Measurements from ENCODE around the gene RANGAP1. TPM values are rescaled to one million over a fixed set of nuclear protein-coding genes. Genes with fewer than 3 reads are reported as not detected.

Gene RANGAP1
- polyA plus RNA-seq, 1 donor (not counting 4 experiments of a cell fraction or from before 2014, with no cell fraction given), result 85.9 TPM

DNA sequence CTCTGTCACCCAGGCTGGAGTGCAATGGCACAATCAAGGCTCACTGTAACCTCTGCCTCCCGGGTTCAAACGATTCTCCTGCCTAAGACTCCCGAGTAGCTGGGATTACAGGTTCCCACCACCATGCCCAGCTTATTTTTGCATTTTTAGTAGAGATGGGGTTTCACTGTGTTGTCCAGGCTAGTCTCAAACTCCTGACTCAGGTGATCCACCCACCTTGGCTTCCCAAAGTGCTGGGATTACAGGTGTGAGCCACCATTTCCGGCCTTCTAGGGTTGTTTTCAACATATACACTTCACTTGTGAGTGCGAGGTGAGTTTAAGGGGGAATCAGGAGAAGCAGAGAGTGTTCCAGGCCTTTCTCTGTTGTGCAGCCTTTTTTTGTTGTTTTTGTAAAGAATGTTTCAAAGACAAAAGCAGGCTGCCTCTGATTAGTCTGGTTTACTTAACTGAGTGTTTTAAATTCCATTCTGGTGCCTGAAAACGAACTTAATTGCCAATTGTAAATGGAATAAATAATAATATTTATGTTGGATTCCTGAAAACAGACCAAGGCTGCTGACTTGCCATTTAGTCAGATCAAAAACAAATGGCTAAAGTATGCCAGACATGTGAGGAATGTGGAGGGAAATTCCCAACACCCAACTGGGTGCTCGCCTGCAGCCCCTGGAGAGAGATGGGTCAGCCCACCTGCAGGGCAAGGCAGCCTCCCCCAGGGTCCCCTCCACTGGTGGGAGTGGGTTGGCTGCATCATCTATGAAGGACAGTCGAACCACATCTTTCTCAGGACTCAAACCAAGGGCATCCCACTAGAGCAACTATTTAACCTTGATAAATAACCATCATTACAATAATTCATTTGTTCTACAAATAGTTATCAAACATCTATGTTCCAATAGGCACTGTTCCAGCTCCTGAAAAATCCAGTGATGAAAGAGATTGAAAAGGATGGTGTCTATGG is 4.6 kb upstream of the RANGAP1 start:
- FAIRE-seq (no peak), DNase-seq (ENCODE audit: low read depth, low spot score) (no peak)
- peak overlapping the region; percentile 39 for H3K9ac ChIP-seq (ENCODE audit: control insufficient read depth, extremely low read depth, insufficient read depth, low read length)
- no peaks in the 10 kb centered on the region for H3K36me3 ChIP-seq (ENCODE audit: control insufficient read depth in 2 of 2, extremely low read depth in 1 of 2, insufficient read depth in 2 of 2, low read length in 2 of 2)
- no peaks in the 10 kb centered on the region for H3K9me3 ChIP-seq (ENCODE audit: control insufficient read depth, low read depth, low read length)
- peaks cover 3% of the 10 kb centered on the region for H3K79me2 ChIP-seq (ENCODE audit: control insufficient read depth, insufficient read depth, low read length)
- TF ChIP-seq, protein P1, sequence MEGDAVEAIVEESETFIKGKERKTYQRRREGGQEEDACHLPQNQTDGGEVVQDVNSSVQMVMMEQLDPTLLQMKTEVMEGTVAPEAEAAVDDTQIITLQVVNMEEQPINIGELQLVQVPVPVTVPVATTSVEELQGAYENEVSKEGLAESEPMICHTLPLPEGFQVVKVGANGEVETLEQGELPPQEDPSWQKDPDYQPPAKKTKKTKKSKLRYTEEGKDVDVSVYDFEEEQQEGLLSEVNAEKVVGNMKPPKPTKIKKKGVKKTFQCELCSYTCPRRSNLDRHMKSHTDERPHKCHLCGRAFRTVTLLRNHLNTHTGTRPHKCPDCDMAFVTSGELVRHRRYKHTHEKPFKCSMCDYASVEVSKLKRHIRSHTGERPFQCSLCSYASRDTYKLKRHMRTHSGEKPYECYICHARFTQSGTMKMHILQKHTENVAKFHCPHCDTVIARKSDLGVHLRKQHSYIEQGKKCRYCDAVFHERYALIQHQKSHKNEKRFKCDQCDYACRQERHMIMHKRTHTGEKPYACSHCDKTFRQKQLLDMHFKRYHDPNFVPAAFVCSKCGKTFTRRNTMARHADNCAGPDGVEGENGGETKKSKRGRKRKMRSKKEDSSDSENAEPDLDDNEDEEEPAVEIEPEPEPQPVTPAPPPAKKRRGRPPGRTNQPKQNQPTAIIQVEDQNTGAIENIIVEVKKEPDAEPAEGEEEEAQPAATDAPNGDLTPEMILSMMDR (optimal IDR thresholded peaks at IDR 0.05 in 1 of 3, IDR thresholded peaks at IDR 0.05 in 1 of 3, conservative IDR thresholded peaks at IDR 0.05 in 1 of 3; ENCODE audit: extremely low read depth in 1 of 3, insufficient read depth in 2 of 3, low read length in 3 of 3), result no peak
- no peak for TF ChIP-seq EZH2 (IDR thresholded peaks at IDR 0.05; ENCODE audit: low read length)
- no peaks in the 10 kb centered on the region for H4K20me1 ChIP-seq (ENCODE audit: control insufficient read depth, extremely low read depth, insufficient read depth, low read length)
- H3K4me3 ChIP-seq (ENCODE audit: control insufficient read depth in 2 of 3, extremely low read depth in 1 of 3, insufficient read depth in 2 of 3, low read depth in 1 of 3, low read length in 3 of 3), result no peak overlapping the region
- dilution Hi-C loops (cut with MboI; ENCODE audit: extremely low pct_ligation_motif_present, low sequenced_read_pairs), result no loop called here
- H3K27ac ChIP-seq (ENCODE audit: control insufficient read depth, insufficient read depth, low read length), result peak overlapping the region; percentile 81
- no peak overlapping the region for H2AFZ ChIP-seq (ENCODE audit: control insufficient read depth, low read length)
- H3K9me1 ChIP-seq (ENCODE audit: control insufficient read depth, extremely low read depth, insufficient read depth, low read length), result no peaks in the 10 kb centered on the region
- H3K4me1 ChIP-seq (ENCODE audit: control insufficient read depth, extremely low read depth, insufficient read depth, low read length), result peaks cover 47% of the 10 kb centered on the region
- H3K4me2 ChIP-seq (ENCODE audit: control insufficient read depth, extremely low read depth, insufficient read depth, low read depth, low read length), result peak overlapping the region; percentile 57
- no peaks in the 10 kb centered on the region for H3K27me3 ChIP-seq (ENCODE audit: control insufficient read depth, extremely low read depth, insufficient read depth, low read length)

DNA sequence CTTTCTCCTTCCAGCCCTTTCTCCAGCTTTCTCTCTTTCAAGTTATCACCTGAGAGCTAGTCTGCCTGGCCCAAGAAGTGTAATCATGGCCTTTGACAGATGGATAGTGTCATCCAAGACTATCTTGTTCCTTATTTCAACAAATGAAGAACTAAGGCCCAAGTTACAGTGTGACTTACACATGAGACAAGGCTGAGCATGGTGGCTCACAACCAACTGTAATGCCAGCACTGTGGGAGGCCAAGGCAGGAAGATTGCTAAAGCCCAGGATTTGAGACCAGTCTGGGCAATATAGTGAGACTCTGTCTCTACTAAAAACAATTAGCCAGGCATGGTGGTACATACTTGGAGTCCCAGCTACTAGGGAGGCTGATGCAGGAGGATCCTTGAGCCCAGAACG is 3.7 kb upstream of the RANGAP1 start:
- H3K4me2 ChIP-seq (ENCODE audit: control insufficient read depth, extremely low read depth, insufficient read depth, low read depth, low read length), result peak overlapping the region; percentile 22
- DNase-seq (ENCODE audit: low read depth, low spot score) (no peak), FAIRE-seq (no peak)
- no peaks in the 10 kb centered on the region for H3K9me3 ChIP-seq (ENCODE audit: control insufficient read depth, low read depth, low read length)
- peak overlapping the region; percentile 81 for H3K27ac ChIP-seq (ENCODE audit: control insufficient read depth, insufficient read depth, low read length)
- TF ChIP-seq EZH2 (IDR thresholded peaks at IDR 0.05; ENCODE audit: low read length), result no peak
- TF ChIP-seq, protein P1 (optimal IDR thresholded peaks at IDR 0.05 in 1 of 3, IDR thresholded peaks at IDR 0.05 in 1 of 3, conservative IDR thresholded peaks at IDR 0.05 in 1 of 3; ENCODE audit: extremely low read depth in 1 of 3, insufficient read depth in 2 of 3, low read length in 3 of 3), result no peak
- H3K36me3 ChIP-seq (ENCODE audit: control insufficient read depth in 2 of 2, extremely low read depth in 1 of 2, insufficient read depth in 2 of 2, low read length in 2 of 2), result peaks cover 0 to 5% of the 10 kb centered on the region in 2 experiments
- H3K4me3 ChIP-seq (ENCODE audit: control insufficient read depth in 2 of 3, extremely low read depth in 1 of 3, insufficient read depth in 2 of 3, low read depth in 1 of 3, low read length in 3 of 3), result no peak overlapping the region
- no peak overlapping the region for H3K9ac ChIP-seq (ENCODE audit: control insufficient read depth, extremely low read depth, insufficient read depth, low read length)
- dilution Hi-C loops (cut with MboI; ENCODE audit: extremely low pct_ligation_motif_present, low sequenced_read_pairs), result no loop called here
- H3K9me1 ChIP-seq (ENCODE audit: control insufficient read depth, extremely low read depth, insufficient read depth, low read length), result no peaks in the 10 kb centered on the region
- peaks cover 53% of the 10 kb centered on the region for H3K4me1 ChIP-seq (ENCODE audit: control insufficient read depth, extremely low read depth, insufficient read depth, low read length)
- H2AFZ ChIP-seq (ENCODE audit: control insufficient read depth, low read length), result peak overlapping the region; percentile 13
- H4K20me1 ChIP-seq (ENCODE audit: control insufficient read depth, extremely low read depth, insufficient read depth, low read length), result peaks cover 5% of the 10 kb centered on the region
- no peaks in the 10 kb centered on the region for H3K27me3 ChIP-seq (ENCODE audit: control insufficient read depth, extremely low read depth, insufficient read depth, low read length)
- H3K79me2 ChIP-seq (ENCODE audit: control insufficient read depth, insufficient read depth, low read length), result peaks cover 12% of the 10 kb centered on the region
